ENCODE data around the gene PIP4K2B. TPM values are rescaled to one million over a fixed set of nuclear protein-coding genes. Genes with fewer than 3 reads are reported as not detected.

The PIP4K2B gene
- total RNA-seq, 1 experiment from 2014 or later, result 42.3 TPM

DNA sequence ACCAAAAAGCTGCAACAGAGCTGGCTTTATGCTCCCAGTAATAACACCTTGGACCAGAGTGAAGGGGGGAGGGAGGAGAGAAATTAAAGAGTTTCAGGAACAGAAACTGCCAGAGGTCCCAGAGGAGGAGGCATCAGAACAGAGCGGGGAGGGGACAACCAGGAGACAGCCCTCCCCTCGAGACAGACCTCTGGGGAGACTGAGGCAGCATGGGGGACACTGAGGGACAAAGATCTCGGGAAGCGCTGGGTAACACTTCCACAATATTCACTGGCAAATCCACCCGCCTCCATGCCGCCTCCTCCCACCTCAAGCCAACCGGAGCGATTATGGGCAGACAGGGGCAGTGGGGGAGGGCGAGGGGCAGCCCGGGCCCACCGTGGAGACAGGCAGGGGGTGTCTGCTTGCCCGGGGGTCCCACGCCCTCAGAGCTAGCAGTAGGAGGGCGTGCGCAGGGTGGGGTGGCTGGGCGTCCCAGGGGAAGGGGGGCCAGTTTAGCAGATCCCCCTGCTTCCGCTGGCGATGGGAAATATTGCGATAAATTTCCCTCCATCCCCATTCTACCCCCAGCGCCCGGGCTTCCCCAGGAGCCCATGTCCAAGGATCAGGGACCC is 52.4 kb downstream of the PIP4K2B start:
- ChIA-PET CTCF (no interaction called here), POLR2A (no interaction called here)
- ATAC-seq, result no peak
- no TSS peak for BruUV-seq (replicated peaks)
- intact Hi-C loops (cut with micrococcal nuclease; ENCODE audit: unreplicated experiment), result no loop called here
- H3K27me3 ChIP-seq (ENCODE audit: control insufficient read depth, insufficient read depth, low read length), result no peaks in the 10 kb centered on the region
- TF ChIP-seq SIN3A (IDR thresholded peaks at IDR 0.05; ENCODE audit: borderline replicate concordance, insufficient read depth, low read depth, low read length) (no peak), CTCF (IDR thresholded peaks at IDR 0.05) (no peak), TCF7L2 (IDR thresholded peaks at IDR 0.05; ENCODE audit: low read depth, low read length) (no peak), POLR2AphosphoS5 (IDR thresholded peaks at IDR 0.05; ENCODE audit: low read depth, low read length) (no peak)
- TF ChIP-seq, protein P1, sequence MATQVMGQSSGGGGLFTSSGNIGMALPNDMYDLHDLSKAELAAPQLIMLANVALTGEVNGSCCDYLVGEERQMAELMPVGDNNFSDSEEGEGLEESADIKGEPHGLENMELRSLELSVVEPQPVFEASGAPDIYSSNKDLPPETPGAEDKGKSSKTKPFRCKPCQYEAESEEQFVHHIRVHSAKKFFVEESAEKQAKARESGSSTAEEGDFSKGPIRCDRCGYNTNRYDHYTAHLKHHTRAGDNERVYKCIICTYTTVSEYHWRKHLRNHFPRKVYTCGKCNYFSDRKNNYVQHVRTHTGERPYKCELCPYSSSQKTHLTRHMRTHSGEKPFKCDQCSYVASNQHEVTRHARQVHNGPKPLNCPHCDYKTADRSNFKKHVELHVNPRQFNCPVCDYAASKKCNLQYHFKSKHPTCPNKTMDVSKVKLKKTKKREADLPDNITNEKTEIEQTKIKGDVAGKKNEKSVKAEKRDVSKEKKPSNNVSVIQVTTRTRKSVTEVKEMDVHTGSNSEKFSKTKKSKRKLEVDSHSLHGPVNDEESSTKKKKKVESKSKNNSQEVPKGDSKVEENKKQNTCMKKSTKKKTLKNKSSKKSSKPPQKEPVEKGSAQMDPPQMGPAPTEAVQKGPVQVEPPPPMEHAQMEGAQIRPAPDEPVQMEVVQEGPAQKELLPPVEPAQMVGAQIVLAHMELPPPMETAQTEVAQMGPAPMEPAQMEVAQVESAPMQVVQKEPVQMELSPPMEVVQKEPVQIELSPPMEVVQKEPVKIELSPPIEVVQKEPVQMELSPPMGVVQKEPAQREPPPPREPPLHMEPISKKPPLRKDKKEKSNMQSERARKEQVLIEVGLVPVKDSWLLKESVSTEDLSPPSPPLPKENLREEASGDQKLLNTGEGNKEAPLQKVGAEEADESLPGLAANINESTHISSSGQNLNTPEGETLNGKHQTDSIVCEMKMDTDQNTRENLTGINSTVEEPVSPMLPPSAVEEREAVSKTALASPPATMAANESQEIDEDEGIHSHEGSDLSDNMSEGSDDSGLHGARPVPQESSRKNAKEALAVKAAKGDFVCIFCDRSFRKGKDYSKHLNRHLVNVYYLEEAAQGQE (IDR thresholded peaks at IDR 0.05; ENCODE audit: insufficient read depth in 1 of 2, low read depth in 2 of 2, low read length in 1 of 2), result no peak
- DNase-seq (ENCODE audit: low read depth, low spot score), result no peak
- H3K36me3 ChIP-seq (ENCODE audit: control insufficient read depth, insufficient read depth, low read length), result peaks cover 2% of the 10 kb centered on the region; the same call in 1 of the 2 replicates
- H3K9me3 ChIP-seq (ENCODE audit: control insufficient read depth, insufficient read depth, low read depth, low read length), result no peaks in the 10 kb centered on the region
- H3K4me1 ChIP-seq (ENCODE audit: control insufficient read depth, insufficient read depth, low read length), result peaks cover 33% of the 10 kb centered on the region
- H3K27ac ChIP-seq (ENCODE audit: low read length), result peak overlapping the region; percentile 82
- H3K4me3 ChIP-seq (ENCODE audit: low read depth in 2 of 2, low read length in 2 of 2), result peak overlapping the region; percentile 73 to 75
- in situ Hi-C loops (cut with HindIII; ENCODE audit: low pct_unique_long_range_greater_than_20kb, low sequenced_read_pairs), result no loop called here

DNA sequence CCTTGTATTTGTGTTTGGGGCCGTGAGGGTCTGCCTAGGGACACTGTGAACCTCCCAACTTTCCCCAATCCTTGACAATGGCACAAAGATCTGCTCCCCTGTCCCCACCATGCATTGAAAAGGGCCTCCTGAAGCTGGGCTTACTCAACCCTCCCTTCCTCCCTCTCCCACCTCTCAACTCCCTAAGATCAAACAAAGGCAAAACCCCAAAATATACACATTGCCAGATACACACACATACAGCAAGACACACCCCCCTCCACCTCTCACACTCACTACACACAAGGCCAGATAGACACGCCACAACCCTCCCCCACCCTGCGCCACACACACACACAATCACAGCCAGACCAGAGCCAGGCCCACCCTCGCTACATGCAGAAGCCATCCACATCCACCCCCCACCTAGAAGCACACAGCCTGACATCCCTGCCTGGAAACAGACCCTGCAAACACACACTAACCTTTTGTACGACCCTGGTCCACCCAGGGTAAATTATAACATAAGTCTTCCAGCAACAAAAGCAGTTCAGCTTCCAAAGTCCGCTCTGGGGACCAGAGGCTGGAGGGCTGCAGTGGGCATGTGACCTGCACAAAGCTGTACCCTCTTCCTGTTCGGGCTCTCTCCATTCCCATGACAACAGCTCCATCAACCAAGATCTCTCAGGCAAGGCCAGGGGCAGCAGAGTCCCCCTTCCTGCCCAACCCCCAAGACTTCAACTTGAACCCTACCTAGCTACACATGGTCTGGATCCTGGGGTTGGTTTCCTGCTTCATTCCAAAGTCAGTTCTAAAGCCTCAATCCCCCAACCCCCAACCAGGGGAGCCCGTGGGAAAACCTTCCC is 53.1 kb downstream of the PIP4K2B start:
- intact Hi-C loops (cut with micrococcal nuclease; ENCODE audit: unreplicated experiment), result no loop called here
- peak overlapping the region; percentile 82 for H3K27ac ChIP-seq (ENCODE audit: low read length)
- peak overlapping the region; percentile 73 to 75 for H3K4me3 ChIP-seq (ENCODE audit: low read depth in 2 of 2, low read length in 2 of 2)
- peaks cover 2% of the 10 kb centered on the region; the same call in 1 of the 2 replicates for H3K36me3 ChIP-seq (ENCODE audit: control insufficient read depth, insufficient read depth, low read length)
- POLR2A ChIA-PET, result no interaction called here
- no peaks in the 10 kb centered on the region for H3K27me3 ChIP-seq (ENCODE audit: control insufficient read depth, insufficient read depth, low read length)
- BruUV-seq (replicated peaks), result TSS peak; percentile 85
- no peaks in the 10 kb centered on the region for H3K9me3 ChIP-seq (ENCODE audit: control insufficient read depth, insufficient read depth, low read depth, low read length)
- peaks cover 33% of the 10 kb centered on the region for H3K4me1 ChIP-seq (ENCODE audit: control insufficient read depth, insufficient read depth, low read length)
- TF ChIP-seq TCF7L2 (IDR thresholded peaks at IDR 0.05; ENCODE audit: low read depth, low read length) (no peak), CTCF (IDR thresholded peaks at IDR 0.05) (no peak), SIN3A (IDR thresholded peaks at IDR 0.05; ENCODE audit: borderline replicate concordance, insufficient read depth, low read depth, low read length) (no peak), POLR2AphosphoS5 (IDR thresholded peaks at IDR 0.05; ENCODE audit: low read depth, low read length) (no peak)
- TF ChIP-seq, protein P1 (IDR thresholded peaks at IDR 0.05; ENCODE audit: insufficient read depth in 1 of 2, low read depth in 2 of 2, low read length in 1 of 2), result no peak
- in situ Hi-C loops (cut with HindIII; ENCODE audit: low pct_unique_long_range_greater_than_20kb, low sequenced_read_pairs), result no loop called here
- CTCF ChIA-PET, result no interaction called here
- no peak for DNase-seq (ENCODE audit: low read depth, low spot score)
- no peak for ATAC-seq

Measured in Panc1 (cell line).